Neural cell (in vitro differentiated cells): ENCODE data around the gene GIPC3.

ENCODE experiments used
- EP300 ChIP-seq: fragments of 450-650 bp; conservative IDR thresholded peaks from 2 replicates; pipeline ENCODE4 v1.6.1; 2014; ENCODE audit warnings: antibody characterized with exemption, mild to moderate bottlenecking, moderate library complexity; ENCODE audit not compliant: poor library complexity, severe bottlenecking
- POLR2AphosphoS5 ChIP-seq: IDR thresholded peaks from 2 replicates; pipeline ENCODE4 v1.6.1; 2012
- RAD21 ChIP-seq: fragments of 450-650 bp; conservative IDR thresholded peaks from 2 replicates; pipeline ENCODE4 v1.6.1; 2014; ENCODE audit warnings: antibody characterized with exemption, mild to moderate bottlenecking, moderate library complexity
- TF ChIP-seq, protein P1 (sequence below): fragments of 450-650 bp; IDR thresholded peaks from 2 replicates; pipeline ENCODE4 v1.5.1; 2014; ENCODE audit warnings: antibody characterized with exemption, mild to moderate bottlenecking, moderate library complexity; ENCODE audit not compliant: poor library complexity, severe bottlenecking

DNA sequence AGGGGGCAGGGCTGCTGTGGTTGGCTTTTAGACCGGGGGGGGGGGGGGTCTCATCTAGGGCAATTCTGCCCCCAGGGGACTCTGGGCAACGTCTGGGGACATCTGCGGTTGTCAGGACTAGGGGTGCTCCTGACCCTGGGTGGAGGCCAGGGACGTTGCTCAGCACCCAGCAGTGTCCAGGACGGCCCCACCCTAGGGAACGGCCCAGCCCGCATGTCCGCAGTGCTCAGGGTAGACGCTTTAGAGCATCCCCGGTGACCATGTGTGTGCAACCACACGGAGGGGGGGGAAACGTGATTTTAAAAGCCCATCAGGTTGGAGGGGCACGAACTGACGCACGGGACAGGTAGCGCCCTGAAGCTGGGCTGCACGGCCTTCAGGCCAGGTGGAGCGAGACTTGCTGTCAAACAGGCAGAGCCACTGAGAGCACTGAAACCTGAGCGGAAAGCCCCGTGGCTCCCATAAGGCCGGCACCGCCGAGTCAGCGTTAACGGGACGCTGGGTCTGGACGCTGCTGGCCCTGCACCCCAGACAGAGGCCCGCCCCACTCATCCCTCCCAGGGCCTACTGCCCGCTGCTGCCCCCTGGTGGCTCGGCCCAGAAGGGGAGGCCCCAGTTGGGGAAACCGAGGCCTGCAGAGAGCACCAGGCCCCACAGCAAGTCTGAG, 33.0 kb downstream of the GIPC3 start:
- TF ChIP-seq POLR2AphosphoS5: no peak
- TF ChIP-seq, protein P1, sequence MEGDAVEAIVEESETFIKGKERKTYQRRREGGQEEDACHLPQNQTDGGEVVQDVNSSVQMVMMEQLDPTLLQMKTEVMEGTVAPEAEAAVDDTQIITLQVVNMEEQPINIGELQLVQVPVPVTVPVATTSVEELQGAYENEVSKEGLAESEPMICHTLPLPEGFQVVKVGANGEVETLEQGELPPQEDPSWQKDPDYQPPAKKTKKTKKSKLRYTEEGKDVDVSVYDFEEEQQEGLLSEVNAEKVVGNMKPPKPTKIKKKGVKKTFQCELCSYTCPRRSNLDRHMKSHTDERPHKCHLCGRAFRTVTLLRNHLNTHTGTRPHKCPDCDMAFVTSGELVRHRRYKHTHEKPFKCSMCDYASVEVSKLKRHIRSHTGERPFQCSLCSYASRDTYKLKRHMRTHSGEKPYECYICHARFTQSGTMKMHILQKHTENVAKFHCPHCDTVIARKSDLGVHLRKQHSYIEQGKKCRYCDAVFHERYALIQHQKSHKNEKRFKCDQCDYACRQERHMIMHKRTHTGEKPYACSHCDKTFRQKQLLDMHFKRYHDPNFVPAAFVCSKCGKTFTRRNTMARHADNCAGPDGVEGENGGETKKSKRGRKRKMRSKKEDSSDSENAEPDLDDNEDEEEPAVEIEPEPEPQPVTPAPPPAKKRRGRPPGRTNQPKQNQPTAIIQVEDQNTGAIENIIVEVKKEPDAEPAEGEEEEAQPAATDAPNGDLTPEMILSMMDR: peak; percentile 69
- TF ChIP-seq EP300: no peak
- TF ChIP-seq RAD21: peak; percentile 58
